ENCODE results near the gene INPP5K. TPM values are rescaled to one million over a fixed set of nuclear protein-coding genes. Genes with fewer than 3 reads are reported as not detected.

The INPP5K gene
- polyA plus RNA-seq, 1 donor from 2014 or later, result 35.8 TPM

- H3K4me2 ChIP-seq (ENCODE audit: low read length), result no peak overlapping the region
- TF ChIP-seq SMC3 (conservative IDR thresholded peaks at IDR 0.05; ENCODE audit: poor library complexity), result no peak
- no peak for TF ChIP-seq POLR2AphosphoS5 (IDR thresholded peaks at IDR 0.05)
- no peak for TF ChIP-seq CTCF (IDR thresholded peaks at IDR 0.05; ENCODE audit: poor library complexity, severe bottlenecking)
- no peak for TF ChIP-seq TAF1 (IDR thresholded peaks at IDR 0.05; ENCODE audit: low read depth)
- TF ChIP-seq EP300 (conservative IDR thresholded peaks at IDR 0.05; ENCODE audit: poor library complexity, severe bottlenecking), result no peak
- no peak for TF ChIP-seq MXI1 (conservative IDR thresholded peaks at IDR 0.05; ENCODE audit: poor library complexity, severe bottlenecking)
- no peak for TF ChIP-seq EZH2 (IDR thresholded peaks at IDR 0.05; ENCODE audit: borderline replicate concordance, insufficient read depth, low read length, poor library complexity, severe bottlenecking)
- TF ChIP-seq RAD21 (conservative IDR thresholded peaks at IDR 0.05), result no peak
- no peak for TF ChIP-seq REST (IDR thresholded peaks at IDR 0.05; ENCODE audit: borderline replicate concordance)
- no peaks in the 10 kb centered on the region for H3K27me3 ChIP-seq (ENCODE audit: insufficient read depth, low read depth, low read length)
- no peak overlapping the region for H2AFZ ChIP-seq (ENCODE audit: low read depth, low read length)
- no peak overlapping the region for H3K4me3 ChIP-seq (ENCODE audit: low read length)
- H3K27ac ChIP-seq (ENCODE audit: low read length), result no peak overlapping the region
- H3K36me3 ChIP-seq (ENCODE audit: insufficient read depth, low read length), result no peaks in the 10 kb centered on the region
- peaks cover 12% of the 10 kb centered on the region for H3K79me2 ChIP-seq (replicated peaks; ENCODE audit: insufficient read depth, low read length)
- H3K9me3 ChIP-seq (ENCODE audit: low read length), result no peaks in the 10 kb centered on the region
- no peaks in the 10 kb centered on the region for H3K9me2 ChIP-seq (ENCODE audit: insufficient read depth, low read length)
- H3K9ac ChIP-seq (ENCODE audit: low read length), result no peak overlapping the region
- no peaks in the 10 kb centered on the region for H3F3A ChIP-seq (ENCODE audit: insufficient read depth, low read length, poor library complexity, severe bottlenecking)
- peaks cover 3% of the 10 kb centered on the region for H4K20me1 ChIP-seq (ENCODE audit: insufficient read depth)
Measured at GRCh38 chr17:1554751-1555540, 38.5 kb upstream of the INPP5K start.

DNA sequence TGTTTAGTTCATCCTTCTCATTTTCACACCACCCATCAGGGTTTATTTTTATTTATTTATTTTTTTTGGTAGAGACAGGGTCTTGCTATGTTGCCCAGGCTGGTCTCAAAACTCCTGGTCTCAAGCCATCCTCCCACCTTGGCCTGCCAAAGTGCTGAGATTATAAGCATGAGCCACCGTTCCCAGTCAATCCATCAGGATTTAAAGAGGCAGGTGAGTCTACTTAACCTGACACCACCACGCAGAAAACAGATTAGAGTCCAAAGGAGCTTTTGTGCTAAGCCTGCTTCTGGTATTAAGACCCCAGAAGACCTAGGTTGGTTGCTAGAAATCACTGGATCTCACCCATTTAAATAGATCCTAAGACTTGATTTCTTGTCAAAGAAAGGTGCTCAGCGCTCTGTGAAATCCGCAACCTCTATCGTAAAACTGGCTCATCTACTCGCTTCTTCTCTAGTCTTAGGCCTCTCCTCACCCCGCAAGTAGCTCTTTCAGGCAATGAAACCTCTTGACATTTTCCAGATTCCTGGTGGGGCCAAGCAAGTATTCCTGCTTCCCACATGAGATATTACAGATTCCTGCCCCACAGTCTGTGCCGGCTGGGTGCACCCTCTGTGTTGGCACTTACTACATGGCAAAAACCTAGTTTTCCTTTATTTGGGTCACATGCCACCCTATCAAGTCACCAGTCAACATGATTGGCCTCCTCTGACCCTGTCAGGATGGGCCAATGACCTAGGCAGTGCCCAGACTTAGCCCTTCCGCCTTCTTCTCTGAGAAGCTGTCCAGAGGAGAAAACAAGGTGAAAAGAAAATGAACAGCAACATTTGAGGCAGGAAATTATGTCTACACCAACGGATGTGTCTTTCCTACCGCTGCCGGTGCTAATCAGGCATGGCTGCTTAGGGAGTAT, 37.2 kb upstream of the INPP5K start:
- Histone ChIP-seq H3K4me3 (ENCODE audit: low read length) (no peak overlapping the region), H3F3A (ENCODE audit: insufficient read depth, low read length, poor library complexity, severe bottlenecking) (no peaks in the 10 kb centered on the region), H3K27ac (ENCODE audit: low read length) (no peak overlapping the region), H3K9ac (ENCODE audit: low read length) (no peak overlapping the region), H3K27me3 (ENCODE audit: insufficient read depth, low read depth, low read length) (no peaks in the 10 kb centered on the region), H3K9me3 (ENCODE audit: low read length) (no peaks in the 10 kb centered on the region), H2AFZ (ENCODE audit: low read depth, low read length) (no peak overlapping the region), H3K79me2 (replicated peaks; ENCODE audit: insufficient read depth, low read length) (no peaks in the 10 kb centered on the region), H3K36me3 (ENCODE audit: insufficient read depth, low read length) (no peaks in the 10 kb centered on the region), H3K9me2 (ENCODE audit: insufficient read depth, low read length) (no peaks in the 10 kb centered on the region), H3K4me2 (ENCODE audit: low read length) (no peak overlapping the region), H4K20me1 (ENCODE audit: insufficient read depth) (no peaks in the 10 kb centered on the region)
- TF ChIP-seq CTCF (IDR thresholded peaks at IDR 0.05; ENCODE audit: poor library complexity, severe bottlenecking) (no peak), MXI1 (conservative IDR thresholded peaks at IDR 0.05; ENCODE audit: poor library complexity, severe bottlenecking) (no peak), EZH2 (IDR thresholded peaks at IDR 0.05; ENCODE audit: borderline replicate concordance, insufficient read depth, low read length, poor library complexity, severe bottlenecking) (no peak), TAF1 (IDR thresholded peaks at IDR 0.05; ENCODE audit: low read depth) (no peak), RAD21 (conservative IDR thresholded peaks at IDR 0.05) (no peak), POLR2AphosphoS5 (IDR thresholded peaks at IDR 0.05) (no peak), EP300 (conservative IDR thresholded peaks at IDR 0.05; ENCODE audit: poor library complexity, severe bottlenecking) (no peak), SMC3 (conservative IDR thresholded peaks at IDR 0.05; ENCODE audit: poor library complexity) (no peak), REST (IDR thresholded peaks at IDR 0.05; ENCODE audit: borderline replicate concordance) (no peak)

Data from neural cell (in vitro differentiated cells).